HG03571 (cell line): Measurements from ENCODE around the gene ADCY3.
"Not testable (repeated sequence)": the region's sequence is repeated elsewhere in the genome, so short reads cannot be mapped to it uniquely, and the experiment has no call there.

Experiments
- ATAC-seq: cut with Tn5 transposase; IDR thresholded peaks from one replicate; pipeline ENCODE4 v1.9.1; 2021; ENCODE audit not compliant: unreplicated experiment

Gene ADCY3

GRCh38 chr2:24816404-24816803 is 103.6 kb downstream of the ADCY3 start:
- ATAC-seq = no peak

- no peak for ATAC-seq
Observed at GRCh38 chr2:24815171-24815570, 104.9 kb downstream of the ADCY3 start.

GRCh38 chr2:24814516-24814915 is 105.5 kb downstream of the ADCY3 start:
- ATAC-seq = no peak

GRCh38 chr2:24813691-24814137 is 106.3 kb downstream of the ADCY3 start:
- no peak for ATAC-seq

GRCh38 chr2:24809316-24810007 is 110.6 kb downstream of the ADCY3 start:
- no peak for ATAC-seq

GRCh38 chr2:24806661-24807036 is 113.4 kb downstream of the ADCY3 start:
- no peak for ATAC-seq

- not testable (repeated sequence) for ATAC-seq
Observed at GRCh38 chr2:24805811-24806660, 114.0 kb downstream of the ADCY3 start.

- not testable (repeated sequence) for ATAC-seq
Observed at GRCh38 chr2:24800487-24800886, 119.5 kb downstream of the ADCY3 start.

GRCh38 chr2:24797644-24798043 is 122.4 kb downstream of the ADCY3 start:
- no peak for ATAC-seq

- ATAC-seq = no peak
Observed at GRCh38 chr2:24793761-24794435, 126.1 kb downstream of the ADCY3 start.

- ATAC-seq = peak; percentile 88
Observed at GRCh38 chr2:24792874-24793760, 126.9 kb downstream of the ADCY3 start, which contains the start of the genes CENPO and PTRHD1. Gene CENPO, plus strand, starts transcription at chr2:24793425. Its CDS starts 495 bp downstream, at chr2:24793920. Gene PTRHD1, minus strand, starts transcription at chr2:24793391. Its CDS starts 14 bp downstream, at chr2:24793377.

GRCh38 chr2:24792542-24792873 is 127.5 kb downstream of the ADCY3 start:
- peak; percentile 3 for ATAC-seq

GRCh38 chr2:24791452-24791851 is 128.6 kb downstream of the ADCY3 start:
- ATAC-seq = no peak

- ATAC-seq = no peak
Observed at GRCh38 chr2:24788816-24789215, 131.2 kb downstream of the ADCY3 start.

- no peak for ATAC-seq
Observed at GRCh38 chr2:24787532-24787931, 132.5 kb downstream of the ADCY3 start.

GRCh38 chr2:24785671-24786321 is 134.2 kb downstream of the ADCY3 start:
- peak; percentile 85 for ATAC-seq

GRCh38 chr2:24783641-24784040 is 136.4 kb downstream of the ADCY3 start:
- no peak for ATAC-seq

- ATAC-seq = no peak
Observed at GRCh38 chr2:24779116-24779515, 140.9 kb downstream of the ADCY3 start.

- no peak for ATAC-seq
Observed at GRCh38 chr2:24774373-24774772, 145.7 kb downstream of the ADCY3 start.
